ENCODE measurements around the gene RSPH1.
A peak's percentile ranks its signal among the peaks of the same experiment; 100 is the strongest.

The RSPH1 gene

DNA sequence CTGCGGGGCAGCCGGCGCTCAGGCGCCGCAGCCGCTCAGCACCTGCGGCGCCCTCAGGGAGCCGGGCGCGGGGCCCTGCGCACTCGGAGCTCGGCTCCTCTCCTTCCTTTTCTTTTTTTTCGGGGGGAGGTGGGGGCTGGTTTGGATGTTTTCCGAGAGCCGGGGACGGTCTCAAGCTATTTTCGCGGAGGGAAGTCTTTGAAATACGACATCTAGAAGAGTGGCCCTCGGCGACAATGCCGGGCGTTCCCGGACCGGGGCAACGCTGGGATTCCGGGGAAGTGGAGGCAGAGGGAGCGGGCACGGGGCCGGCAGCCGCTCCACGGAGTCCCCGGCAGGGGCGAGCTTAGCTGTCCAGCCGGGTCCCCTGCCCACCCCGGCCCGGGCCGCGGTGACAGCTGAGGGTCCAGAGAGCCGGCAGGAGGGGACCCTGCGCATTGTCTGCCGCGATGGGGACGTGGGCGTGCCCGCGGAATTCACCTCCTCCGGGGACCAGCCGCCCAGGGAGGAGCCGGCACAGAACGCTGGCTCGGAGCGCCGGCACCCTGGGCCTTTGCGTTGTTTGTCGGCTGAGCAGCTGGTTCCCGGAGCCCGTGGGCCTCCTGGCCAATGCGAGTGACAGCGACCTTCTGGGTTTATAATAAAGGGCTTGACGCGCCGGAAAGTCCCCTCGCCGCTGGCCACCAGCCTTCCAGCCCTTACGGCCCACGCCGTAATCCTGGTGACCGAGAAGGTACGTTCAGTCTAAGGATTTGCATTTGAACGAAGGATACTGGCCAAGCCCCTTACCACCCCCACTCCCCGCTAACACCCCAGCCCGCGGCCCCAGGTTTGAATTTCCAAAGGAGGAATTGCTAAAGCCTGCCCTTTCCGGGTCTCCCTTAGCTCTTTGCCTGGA is 18.2 kb upstream of the RSPH1 start:
- H3K27me3 ChIP-seq (ENCODE audit: insufficient read depth, low read length, poor library complexity) = no peaks in the 10 kb centered on the region
- H3K36me3 ChIP-seq (ENCODE audit: insufficient read depth, low read length) = no peaks in the 10 kb centered on the region
- H3K9me3 ChIP-seq (ENCODE audit: insufficient read depth, low read length, severe bottlenecking) = no peaks in the 10 kb centered on the region
- DNase-seq (peak; percentile 59), ATAC-seq (ENCODE audit: insufficient read depth, low read depth) (peak; percentile 80)
- H2AFZ ChIP-seq (ENCODE audit: low read depth, low read length) = peak overlapping the region; percentile 73
- peak overlapping the region; percentile 53; the same call in 1 of the 2 replicates for H3K27ac ChIP-seq (ENCODE audit: low read length)
- no peaks in the 10 kb centered on the region for H4K20me1 ChIP-seq (ENCODE audit: insufficient read depth, low read length)
- peak overlapping the region; percentile 82 for H3K9ac ChIP-seq (ENCODE audit: low read depth, low read length)
- H3K4me3 ChIP-seq (ENCODE audit: low read depth in 1 of 2, low read length in 2 of 2) = peak overlapping the region; percentile 77 to 84
- peak overlapping the region; percentile 91 for H3K4me2 ChIP-seq (ENCODE audit: insufficient read depth, low read length)
- no peaks in the 10 kb centered on the region for H3K79me2 ChIP-seq (ENCODE audit: insufficient read depth, low read length)
- TF ChIP-seq, protein P1, sequence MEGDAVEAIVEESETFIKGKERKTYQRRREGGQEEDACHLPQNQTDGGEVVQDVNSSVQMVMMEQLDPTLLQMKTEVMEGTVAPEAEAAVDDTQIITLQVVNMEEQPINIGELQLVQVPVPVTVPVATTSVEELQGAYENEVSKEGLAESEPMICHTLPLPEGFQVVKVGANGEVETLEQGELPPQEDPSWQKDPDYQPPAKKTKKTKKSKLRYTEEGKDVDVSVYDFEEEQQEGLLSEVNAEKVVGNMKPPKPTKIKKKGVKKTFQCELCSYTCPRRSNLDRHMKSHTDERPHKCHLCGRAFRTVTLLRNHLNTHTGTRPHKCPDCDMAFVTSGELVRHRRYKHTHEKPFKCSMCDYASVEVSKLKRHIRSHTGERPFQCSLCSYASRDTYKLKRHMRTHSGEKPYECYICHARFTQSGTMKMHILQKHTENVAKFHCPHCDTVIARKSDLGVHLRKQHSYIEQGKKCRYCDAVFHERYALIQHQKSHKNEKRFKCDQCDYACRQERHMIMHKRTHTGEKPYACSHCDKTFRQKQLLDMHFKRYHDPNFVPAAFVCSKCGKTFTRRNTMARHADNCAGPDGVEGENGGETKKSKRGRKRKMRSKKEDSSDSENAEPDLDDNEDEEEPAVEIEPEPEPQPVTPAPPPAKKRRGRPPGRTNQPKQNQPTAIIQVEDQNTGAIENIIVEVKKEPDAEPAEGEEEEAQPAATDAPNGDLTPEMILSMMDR (IDR thresholded peaks at IDR 0.05; ENCODE audit: borderline replicate concordance, extremely low read depth, low read length, poor library complexity, severe bottlenecking) = no peak
- TF ChIP-seq EZH2 (IDR thresholded peaks at IDR 0.05; ENCODE audit: borderline replicate concordance, low read depth, low read length, severe bottlenecking) = no peak
- H3K4me1 ChIP-seq (ENCODE audit: insufficient read depth, low read length) = peaks cover 23% of the 10 kb centered on the region

DNA sequence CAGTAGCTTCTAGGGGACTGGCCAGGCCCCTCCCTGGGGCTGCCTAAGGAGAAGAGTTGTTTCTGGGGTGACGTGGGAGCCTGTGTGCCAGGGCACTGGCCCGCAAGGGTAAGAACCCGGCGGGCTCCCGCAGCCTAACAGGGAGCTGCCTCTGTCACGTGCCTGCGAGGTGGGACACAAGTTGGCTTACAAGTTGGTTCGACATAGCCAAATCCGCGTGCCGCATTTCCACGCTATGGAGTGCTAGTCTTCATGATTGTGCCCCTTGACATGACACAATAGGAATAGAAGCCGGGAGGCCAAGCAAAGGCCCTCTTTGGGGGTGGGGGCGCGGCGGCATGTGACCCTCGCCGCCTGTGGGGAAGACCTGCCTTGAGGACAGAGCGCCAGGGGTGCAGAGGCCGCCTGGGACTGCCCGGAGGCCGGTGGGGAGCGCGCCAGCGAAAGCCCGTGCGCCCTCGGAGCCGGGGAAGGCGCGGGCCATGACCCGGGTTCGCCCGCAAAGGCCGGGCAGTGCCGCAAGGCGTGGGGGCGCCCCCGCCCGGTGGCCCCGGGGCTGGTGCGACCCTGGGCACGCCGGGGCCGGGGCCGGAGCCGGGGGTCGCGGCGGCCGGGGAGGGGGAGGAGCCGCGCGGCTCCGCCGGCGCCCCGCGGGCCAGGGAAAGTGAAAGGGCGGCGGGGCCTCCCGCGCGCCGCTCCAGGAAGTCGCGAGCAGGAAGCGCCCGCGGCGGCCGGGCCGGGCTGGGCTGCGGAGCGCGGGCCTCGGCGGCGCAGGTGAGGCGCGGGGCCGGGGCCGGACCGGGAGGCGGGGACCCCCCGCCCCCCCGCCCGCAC is 17.3 kb upstream of the RSPH1 start, which contains the start of gene SLC37A1:
Gene SLC37A1, plus strand, starts transcription at position 702 of the 834 bp plus-strand sequence. CDS start 4,603 bp downstream, outside the sequence.
- peak within 1 kb of the TSS; percentile 82 for H3K9ac ChIP-seq (ENCODE audit: low read depth, low read length)
- DNase-seq (peak; percentile 41), ATAC-seq (ENCODE audit: insufficient read depth, low read depth) (peak; percentile 74)

DNA sequence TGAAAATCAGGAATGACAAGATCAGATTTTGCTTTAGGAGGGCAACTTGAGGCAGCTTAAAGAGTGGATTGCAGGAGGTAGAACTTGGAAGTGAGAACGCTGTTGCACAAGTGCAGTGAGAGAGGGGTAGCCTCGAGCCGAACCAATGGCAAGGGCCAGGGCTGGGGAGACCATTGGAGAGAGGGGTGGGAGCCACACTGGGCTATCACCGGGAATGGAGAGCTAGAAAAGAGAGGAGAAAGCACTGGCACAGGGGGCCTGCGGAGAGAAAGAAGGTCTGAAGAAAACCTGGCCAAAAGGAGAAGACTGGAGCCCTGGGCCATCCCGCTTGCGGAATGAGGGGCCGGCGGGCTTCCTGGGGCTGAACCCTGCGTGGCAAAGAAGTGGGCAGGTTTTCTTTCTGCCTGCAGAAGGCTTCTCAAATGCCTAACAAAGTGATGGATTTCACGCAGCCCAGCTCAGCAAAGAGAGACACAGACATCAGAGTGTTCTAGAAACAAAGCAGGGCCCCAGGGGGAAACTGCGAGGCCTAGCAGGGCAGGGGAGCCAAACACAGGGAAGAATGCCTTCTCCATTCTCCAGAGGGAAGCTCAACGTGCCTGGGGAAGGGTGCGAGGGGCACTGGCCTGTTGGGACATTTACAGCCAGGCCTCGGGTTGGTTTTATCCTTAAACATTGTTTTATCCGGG is 16.5 kb upstream of the RSPH1 start:
- no peak overlapping the region for H3K4me3 ChIP-seq (ENCODE audit: low read depth in 1 of 2, low read length in 2 of 2)
- no peak overlapping the region for H3K4me2 ChIP-seq (ENCODE audit: insufficient read depth, low read length)
- H3K27ac ChIP-seq (ENCODE audit: low read length) = no peak overlapping the region

More for the DNA sequence above, 17.3 kb upstream of the RSPH1 start, which contains the start of gene SLC37A1:
- H3K4me3 ChIP-seq (ENCODE audit: low read depth in 1 of 2, low read length in 2 of 2) = peak within 1 kb of the TSS; percentile 77 to 84
- H3K4me1 ChIP-seq (ENCODE audit: insufficient read depth, low read length) = peaks cover 23% of the 10 kb centered on the region
- TF ChIP-seq EZH2 (IDR thresholded peaks at IDR 0.05; ENCODE audit: borderline replicate concordance, low read depth, low read length, severe bottlenecking) = no peak
- TF ChIP-seq, protein P1 (IDR thresholded peaks at IDR 0.05; ENCODE audit: borderline replicate concordance, extremely low read depth, low read length, poor library complexity, severe bottlenecking) = peak; percentile 26
- H2AFZ ChIP-seq (ENCODE audit: low read depth, low read length) = peak within 1 kb of the TSS; percentile 86
- no peaks in the 10 kb centered on the region for H3K79me2 ChIP-seq (ENCODE audit: insufficient read depth, low read length)
- H3K36me3 ChIP-seq (ENCODE audit: insufficient read depth, low read length) = no peaks in the 10 kb centered on the region
- no peaks in the 10 kb centered on the region for H4K20me1 ChIP-seq (ENCODE audit: insufficient read depth, low read length)
- no peaks in the 10 kb centered on the region for H3K9me3 ChIP-seq (ENCODE audit: insufficient read depth, low read length, severe bottlenecking)
- peak within 1 kb of the TSS; percentile 91 for H3K4me2 ChIP-seq (ENCODE audit: insufficient read depth, low read length)
- no peaks in the 10 kb centered on the region for H3K27me3 ChIP-seq (ENCODE audit: insufficient read depth, low read length, poor library complexity)
- H3K27ac ChIP-seq (ENCODE audit: low read length) = peak within 1 kb of the TSS; percentile 53; the same call in 1 of the 2 replicates

More for the DNA sequence above, 16.5 kb upstream of the RSPH1 start:
- peak overlapping the region; percentile 86 for H2AFZ ChIP-seq (ENCODE audit: low read depth, low read length)
- H4K20me1 ChIP-seq (ENCODE audit: insufficient read depth, low read length) = no peaks in the 10 kb centered on the region
- peak overlapping the region; percentile 82; the same call in 1 of the 2 replicates for H3K9ac ChIP-seq (ENCODE audit: low read depth, low read length)
- no peaks in the 10 kb centered on the region for H3K79me2 ChIP-seq (ENCODE audit: insufficient read depth, low read length)
- H3K4me1 ChIP-seq (ENCODE audit: insufficient read depth, low read length) = peaks cover 23% of the 10 kb centered on the region
- no peaks in the 10 kb centered on the region for H3K36me3 ChIP-seq (ENCODE audit: insufficient read depth, low read length)
- H3K9me3 ChIP-seq (ENCODE audit: insufficient read depth, low read length, severe bottlenecking) = no peaks in the 10 kb centered on the region
- TF ChIP-seq EZH2 (IDR thresholded peaks at IDR 0.05; ENCODE audit: borderline replicate concordance, low read depth, low read length, severe bottlenecking) = no peak
- TF ChIP-seq, protein P1 (IDR thresholded peaks at IDR 0.05; ENCODE audit: borderline replicate concordance, extremely low read depth, low read length, poor library complexity, severe bottlenecking) = no peak
- DNase-seq (no peak), ATAC-seq (ENCODE audit: insufficient read depth, low read depth) (no peak)
- no peaks in the 10 kb centered on the region for H3K27me3 ChIP-seq (ENCODE audit: insufficient read depth, low read length, poor library complexity)
